NAMALWA (cell line): ENCODE measurements around the gene FAM53A.
"Not testable (repeated sequence)": the region's sequence is repeated elsewhere in the genome, so short reads cannot be mapped to it uniquely, and the experiment has no call there.

Experiments
- DNase-seq: peaks from one replicate; pipeline ENCODE4 v3.0.0-alpha.2; 2015; ENCODE audit warnings: low spot score

Gene FAM53A

GRCh38 chr4:1640716-1641503 lies 43.2 kb downstream of the FAM53A start:
- DNase-seq, result not testable (repeated sequence)

GRCh38 chr4:1640190-1640589 lies 43.9 kb downstream of the FAM53A start:
- no peak for DNase-seq

- no peak for DNase-seq
Observed at GRCh38 chr4:1639299-1639868, 44.7 kb downstream of the FAM53A start.

GRCh38 chr4:1638873-1639272 lies 45.2 kb downstream of the FAM53A start:
- no peak for DNase-seq

GRCh38 chr4:1638272-1638598 lies 45.9 kb downstream of the FAM53A start:
- no peak for DNase-seq

- no peak for DNase-seq
Observed at GRCh38 chr4:1637580-1638271, 46.4 kb downstream of the FAM53A start.

- no peak for DNase-seq
Observed at GRCh38 chr4:1636490-1637211, 47.5 kb downstream of the FAM53A start.

- no peak for DNase-seq
Observed at GRCh38 chr4:1635464-1635863, 48.6 kb downstream of the FAM53A start.

GRCh38 chr4:1633993-1634392 lies 50.1 kb downstream of the FAM53A start:
- no peak for DNase-seq

GRCh38 chr4:1632109-1633104 lies 51.7 kb downstream of the FAM53A start:
- no peak for DNase-seq

- no peak for DNase-seq
Observed at GRCh38 chr4:1631136-1631535, 53.0 kb downstream of the FAM53A start.

GRCh38 chr4:1630266-1630665 lies 53.8 kb downstream of the FAM53A start:
- DNase-seq, result no peak

GRCh38 chr4:1629699-1630083 lies 54.4 kb downstream of the FAM53A start:
- DNase-seq, result no peak

- peak; percentile 70 for DNase-seq
Observed at GRCh38 chr4:1628892-1629698, 55.0 kb downstream of the FAM53A start.

GRCh38 chr4:1627417-1628313 lies 56.4 kb downstream of the FAM53A start:
- peak; percentile 15 for DNase-seq

GRCh38 chr4:1626941-1627340 lies 57.2 kb downstream of the FAM53A start:
- DNase-seq, result no peak

- DNase-seq, result no peak
Observed at GRCh38 chr4:1626151-1626550, 58.0 kb downstream of the FAM53A start.

- DNase-seq, result no peak
Observed at GRCh38 chr4:1625600-1626138, 58.4 kb downstream of the FAM53A start.

- DNase-seq, result no peak
Observed at GRCh38 chr4:1624519-1624910, 59.6 kb downstream of the FAM53A start.
